Spleen (tissue), 11 donors: ENCODE data around the gene IBA57. TPM values are rescaled to one million over a fixed set of nuclear protein-coding genes. Genes with fewer than 3 reads are reported as not detected.

Experiments
- DNase-seq: peaks from one replicate; pipeline ENCODE4 v3.0.0-alpha.2; 2020
- H3K27ac ChIP-seq, 8 donors: fragments of 200-600 bp; sonication (generic) in 7 of 8; 1 replicate in 4 of 8; 2 replicates in 4 of 8; pipeline versions ENCODE4 v1.5.0 to v1.8.0; 2016 to 2021; ENCODE audit warnings: inconsistent platforms in 4 of 8, mild to moderate bottlenecking in 4 of 8, moderate library complexity in 1 of 8
- H3K27me3 ChIP-seq, 7 donors: fragments of 200-600 bp; sonication (generic) in 6 of 7; replicated peaks in 1 of 7; 1 replicate in 4 of 7; 2 replicates in 3 of 7; pipeline versions ENCODE4 v1.5.0 to v1.8.0; 2016 to 2021; ENCODE audit warnings: inconsistent platforms in 3 of 7, mild to moderate bottlenecking in 1 of 7
- H3K36me3 ChIP-seq, 6 donors: fragments of 200-600 bp; sonication (generic) in 5 of 6; 1 replicate in 4 of 6; 2 replicates in 2 of 6; pipeline versions ENCODE4 v1.5.0 to v1.8.0; 2016 to 2021; ENCODE audit warnings: inconsistent platforms in 2 of 6
- H3K4me1 ChIP-seq, 6 donors: fragments of 200-600 bp; sonication (generic) in 5 of 6; 1 replicate in 3 of 6; 2 replicates in 3 of 6; pipeline versions ENCODE4 v1.5.0 to v1.8.0; 2016 to 2021; ENCODE audit warnings: inconsistent platforms in 3 of 6
- H3K4me3 ChIP-seq, 8 donors: fragments of 200-600 bp; sonication (generic) in 7 of 8; 1 replicate in 4 of 8; 2 replicates in 4 of 8; pipeline versions ENCODE4 v1.5.0 to v1.8.0; 2016 to 2021; ENCODE audit warnings: inconsistent platforms in 4 of 8, mild to moderate bottlenecking in 4 of 8, moderate library complexity in 2 of 8
- H3K9me3 ChIP-seq, 8 donors: fragments of 200-600 bp; sonication (generic) in 7 of 8; 1 replicate in 4 of 8; 2 replicates in 4 of 8; pipeline versions ENCODE4 v1.5.0 to v1.8.0; 2016 to 2021; ENCODE audit warnings: inconsistent platforms in 4 of 8
- POLR2A ChIP-seq, 3 donors: fragments of 450-650 bp; IDR thresholded peaks; one replicate each; pipeline ENCODE4 v1.5.1; 2017; ENCODE audit warnings: antibody characterized with exemption in 3 of 3, mild to moderate bottlenecking in 1 of 3
- POLR2AphosphoS5 ChIP-seq, 3 donors: sonication (generic); formaldehyde crosslinking; IDR thresholded peaks; one replicate each; pipeline ENCODE4 v1.5.1; 2017; ENCODE audit warnings: antibody characterized with exemption in 3 of 3
- WGBS, 5 donors: extraction: QIAGEN DNeasy Blood & Tissue Kit in 3 of 5; methylation state at CpG; one replicate each; pipeline versions ENCODE4 v1.1.5 to v1.1.7; 2013 to 2018; 5-methylcytosine and 5-hydroxymethylcytosine counted together
- intact Hi-C: fragments of 100-400 bp; cut with DNase I; formaldehyde crosslinking; loops from one replicate; pipeline ENCODE4 v1.15.0; 2023; ENCODE audit warnings: low total_unique reads
- polyA plus RNA-seq, 3 donors: library from polyadenylated mRNA; stranded (reverse); fragments of 200-250 nt; gene quantifications; one replicate each; pipeline ENCODE4 v1.2.1, GENCODE V29; 2013
- total RNA-seq, 7 donors: library from RNA; depleted of rRNA in 3 of 7; stranded (reverse); fragments of >200 nt in 3 of 7; fragmentation: NEBNext Ultra II Directional in 4 of 7; extraction: Animal tissue kit (Norgen Biotek cat#: 25700) in 4 of 7; gene quantifications; one replicate each; pipeline versions ENCODE4 v1.1.0 to v1.2.1, GENCODE V29; 2016 to 2021
- TF ChIP-seq, protein P1 (sequence below), 11 experiments: fragments of 200-600 bp in 7 of 11; fragments of 450-650 bp in 4 of 11; sonication (generic) in 4 of 11; IDR thresholded peaks in 8 of 11; conservative IDR thresholded peaks in 3 of 11; 1 replicate in 7 of 11; 2 replicates in 4 of 11; pipeline versions ENCODE4 v1.4.0 to v1.8.0; 2016 to 2021; ENCODE audit warnings: antibody characterized with exemption in 11 of 11, inconsistent platforms in 4 of 11, mild to moderate bottlenecking in 1 of 11
- donor health status: healthy with polysubstance abuse.
- donor health status: DM: no; HTN: no; CAD: no; lungs with moderate emphysema.
- donor health status: DM: no; HTN: no; CAD: no.
- donor health status: Bipolar disorder and iron deficiency.
- donor health status: healthy.
- donor health status: DM: no; HTN: no; CAD: no.
- donor health status: DM: yes; HTN: yes; CAD: no.

Gene IBA57
- total and polyA plus RNA-seq, 10 donors, result 0.59 to 14.7 (median 9.3) TPM

DNA sequence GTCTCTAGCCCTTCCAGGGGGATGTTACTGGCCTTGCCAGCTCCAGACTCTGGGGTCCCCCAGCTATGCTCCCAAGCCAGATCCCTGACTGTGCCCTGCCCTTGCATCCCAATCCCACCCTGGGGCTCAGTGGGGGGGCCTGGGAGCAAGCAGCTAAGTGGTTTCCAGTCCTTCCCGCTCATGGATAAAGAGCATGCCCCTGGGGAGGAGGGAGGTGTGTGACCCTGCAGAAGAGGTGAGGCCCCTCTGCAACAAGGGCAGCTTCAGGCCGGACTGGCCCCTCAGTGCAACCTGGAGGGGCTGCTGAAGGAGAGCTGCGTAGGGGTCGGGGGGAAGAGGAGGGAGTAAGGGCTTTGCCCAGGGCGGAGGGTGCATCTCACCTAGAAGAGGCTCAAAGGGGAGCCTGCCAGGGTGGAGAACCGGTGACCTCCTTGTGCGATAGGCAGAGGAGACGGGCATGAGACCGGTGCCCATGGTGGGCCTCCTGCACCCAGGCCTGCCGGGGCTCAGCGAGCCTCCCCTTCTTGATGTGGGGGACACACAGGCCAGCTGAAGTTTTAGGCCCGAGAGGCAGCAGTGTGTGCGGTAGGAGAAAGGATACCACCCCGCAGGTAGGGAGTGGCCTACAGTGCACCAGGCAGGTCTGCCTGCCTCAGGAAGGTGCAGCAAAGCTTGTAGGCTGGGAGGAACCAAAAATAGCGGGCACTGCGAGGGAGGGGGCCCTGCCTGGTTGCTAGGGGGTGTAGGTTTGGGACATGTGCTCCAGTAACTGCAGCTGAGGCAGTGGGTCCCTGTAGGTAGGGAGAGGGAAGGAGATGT, 45.3 kb downstream of the IBA57 start:
- intact Hi-C loops, result no loop called here
- Histone ChIP-seq H3K36me3 (no peaks in the 10 kb centered on the region), H3K4me3 (no peak overlapping the region), H3K27ac (no peak overlapping the region), H3K9me3 (no peaks in the 10 kb centered on the region), H3K4me1 (peaks cover 3 to 56% (median 25%) of the 10 kb centered on the region in 6 donors), H3K27me3 (peaks cover 0 to 37% (median 0%) of the 10 kb centered on the region in 7 donors)
- TF ChIP-seq POLR2A (IDR thresholded peaks at IDR 0.05) (no peak), POLR2AphosphoS5 (IDR thresholded peaks at IDR 0.05) (no peak)
- TF ChIP-seq, protein P1, sequence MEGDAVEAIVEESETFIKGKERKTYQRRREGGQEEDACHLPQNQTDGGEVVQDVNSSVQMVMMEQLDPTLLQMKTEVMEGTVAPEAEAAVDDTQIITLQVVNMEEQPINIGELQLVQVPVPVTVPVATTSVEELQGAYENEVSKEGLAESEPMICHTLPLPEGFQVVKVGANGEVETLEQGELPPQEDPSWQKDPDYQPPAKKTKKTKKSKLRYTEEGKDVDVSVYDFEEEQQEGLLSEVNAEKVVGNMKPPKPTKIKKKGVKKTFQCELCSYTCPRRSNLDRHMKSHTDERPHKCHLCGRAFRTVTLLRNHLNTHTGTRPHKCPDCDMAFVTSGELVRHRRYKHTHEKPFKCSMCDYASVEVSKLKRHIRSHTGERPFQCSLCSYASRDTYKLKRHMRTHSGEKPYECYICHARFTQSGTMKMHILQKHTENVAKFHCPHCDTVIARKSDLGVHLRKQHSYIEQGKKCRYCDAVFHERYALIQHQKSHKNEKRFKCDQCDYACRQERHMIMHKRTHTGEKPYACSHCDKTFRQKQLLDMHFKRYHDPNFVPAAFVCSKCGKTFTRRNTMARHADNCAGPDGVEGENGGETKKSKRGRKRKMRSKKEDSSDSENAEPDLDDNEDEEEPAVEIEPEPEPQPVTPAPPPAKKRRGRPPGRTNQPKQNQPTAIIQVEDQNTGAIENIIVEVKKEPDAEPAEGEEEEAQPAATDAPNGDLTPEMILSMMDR (IDR thresholded peaks at IDR 0.05 in 8 of 11, conservative IDR thresholded peaks at IDR 0.05 in 3 of 11), result no peak
- 81 to 95% (median 92%) methylated on average over 14 to 16 of the region's 16 CpGs for WGBS, 5 donors
- DNase-seq, result no peak

DNA sequence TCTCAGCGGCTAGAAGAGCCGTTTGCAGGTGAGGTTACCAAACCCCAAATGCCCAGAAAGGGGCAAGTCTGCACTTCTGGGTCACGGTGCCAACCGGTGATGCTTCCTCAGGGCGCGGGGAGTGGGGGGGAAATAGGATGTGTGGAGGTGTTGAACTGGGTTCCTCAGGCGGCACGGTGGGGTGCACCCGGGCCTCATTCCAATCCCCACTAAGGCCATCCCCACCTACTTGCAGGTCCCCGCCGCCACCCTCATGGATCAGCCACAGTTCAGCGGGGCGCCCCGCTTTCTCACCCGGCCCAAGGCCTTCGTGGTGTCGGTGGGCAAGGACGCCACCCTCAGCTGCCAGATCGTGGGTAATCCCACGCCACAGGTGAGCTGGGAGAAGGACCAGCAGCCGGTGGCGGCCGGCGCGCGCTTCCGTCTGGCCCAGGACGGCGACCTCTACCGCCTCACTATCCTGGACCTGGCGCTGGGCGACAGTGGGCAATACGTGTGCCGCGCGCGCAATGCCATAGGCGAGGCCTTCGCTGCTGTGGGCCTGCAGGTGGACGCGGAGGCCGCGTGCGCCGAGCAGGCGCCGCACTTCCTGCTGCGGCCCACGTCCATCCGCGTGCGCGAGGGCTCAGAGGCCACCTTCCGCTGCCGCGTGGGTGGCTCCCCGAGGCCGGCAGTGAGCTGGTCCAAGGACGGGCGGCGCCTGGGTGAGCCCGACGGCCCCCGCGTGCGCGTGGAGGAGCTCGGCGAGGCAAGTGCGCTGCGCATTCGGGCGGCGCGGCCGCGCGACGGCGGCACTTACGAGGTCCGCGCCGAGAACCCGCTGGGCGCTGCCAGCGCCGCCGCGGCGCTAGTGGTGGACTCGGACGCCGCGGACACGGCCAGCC, 46.2 kb downstream of the IBA57 start:
- no peak overlapping the region for H3K27ac ChIP-seq
- H3K27me3 ChIP-seq, result peaks cover 0 to 34% (median 0%) of the 10 kb centered on the region in 7 donors
- TF ChIP-seq, protein P1 (IDR thresholded peaks at IDR 0.05 in 8 of 11, conservative IDR thresholded peaks at IDR 0.05 in 3 of 11), result no peak
- TF ChIP-seq POLR2A (IDR thresholded peaks at IDR 0.05) (no peak), POLR2AphosphoS5 (IDR thresholded peaks at IDR 0.05) (peak in 1 of 3 donors; percentile 5)
- H3K4me1 ChIP-seq, result peaks cover 0 to 48% (median 17%) of the 10 kb centered on the region in 6 donors
- peaks cover 0 to 7% (median 3%) of the 10 kb centered on the region in 6 donors for H3K36me3 ChIP-seq
- 81 to 93% (median 82%) methylated on average over 79 to 96 of the region's 96 CpGs for WGBS, 5 donors
- no peaks in the 10 kb centered on the region for H3K9me3 ChIP-seq
- no peak for DNase-seq
- intact Hi-C loops, result no loop called here
- peak overlapping the region in 1 of 8 donors; percentile 75 for H3K4me3 ChIP-seq

DNA sequence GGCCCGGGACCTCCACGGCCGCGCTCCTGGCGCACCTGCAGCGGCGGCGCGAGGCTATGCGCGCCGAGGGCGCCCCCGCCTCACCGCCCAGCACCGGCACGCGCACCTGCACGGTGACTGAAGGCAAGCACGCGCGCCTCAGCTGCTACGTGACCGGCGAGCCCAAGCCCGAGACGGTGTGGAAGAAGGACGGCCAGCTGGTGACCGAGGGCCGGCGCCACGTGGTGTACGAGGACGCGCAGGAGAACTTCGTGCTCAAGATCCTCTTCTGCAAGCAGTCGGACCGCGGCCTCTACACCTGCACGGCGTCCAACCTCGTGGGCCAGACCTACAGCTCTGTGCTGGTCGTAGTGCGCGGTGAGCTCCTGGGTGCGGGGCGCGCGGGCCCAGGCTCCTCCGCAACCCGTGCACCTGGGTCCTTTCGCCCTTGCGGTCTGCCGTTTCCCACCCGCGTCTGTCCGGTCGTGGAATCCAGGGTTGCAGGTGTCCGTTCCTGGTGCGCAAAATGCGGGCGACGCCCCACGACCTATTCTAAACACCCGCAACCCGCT, 46.9 kb downstream of the IBA57 start:
- Histone ChIP-seq H3K36me3 (peaks cover 0 to 14% (median 6%) of the 10 kb centered on the region in 6 donors), H3K9me3 (no peaks in the 10 kb centered on the region), H3K27me3 (peaks cover 0 to 27% (median 0%) of the 10 kb centered on the region in 7 donors), H3K27ac (peak overlapping the region in 2 of 8 donors; percentile 77 to 85), H3K4me3 (peak overlapping the region in 7 of 8 donors; percentile 44 to 75 (median 53)), H3K4me1 (peaks cover 0 to 40% (median 16%) of the 10 kb centered on the region in 6 donors)
- intact Hi-C loops, result no loop called here
- TF ChIP-seq POLR2AphosphoS5 (IDR thresholded peaks at IDR 0.05), result no peak
- TF ChIP-seq POLR2A (IDR thresholded peaks at IDR 0.05), result no peak
- TF ChIP-seq, protein P1 (IDR thresholded peaks at IDR 0.05 in 8 of 11, conservative IDR thresholded peaks at IDR 0.05 in 3 of 11), result no peak
- peak; percentile 81 for DNase-seq
- WGBS, 5 donors, result 31 to 68% (median 45%) methylated on average over 52 to 66 of the region's 66 CpGs
